Activated CD4-positive, alpha-beta T cell treated with anti-CD3 and anti-CD28 coated beads for 1 hour (primary cell): ENCODE measurements around the gene GPR162.
"Not testable (repeated sequence)": the region's sequence is repeated elsewhere in the genome, so short reads cannot be mapped to it uniquely, and the experiment has no call there.

Experiments used
- DNase-seq: peaks from one replicate; pipeline ENCODE4 v3.0.0-alpha.2; 2020

The GPR162 gene

GRCh38 chr12:6860116-6860515, 38.5 kb downstream of the GPR162 start:
- DNase-seq: no peak

- no peak for DNase-seq
These were observed 39.3 kb downstream of the GPR162 start for GRCh38 chr12:6860942-6861341.

DNA sequence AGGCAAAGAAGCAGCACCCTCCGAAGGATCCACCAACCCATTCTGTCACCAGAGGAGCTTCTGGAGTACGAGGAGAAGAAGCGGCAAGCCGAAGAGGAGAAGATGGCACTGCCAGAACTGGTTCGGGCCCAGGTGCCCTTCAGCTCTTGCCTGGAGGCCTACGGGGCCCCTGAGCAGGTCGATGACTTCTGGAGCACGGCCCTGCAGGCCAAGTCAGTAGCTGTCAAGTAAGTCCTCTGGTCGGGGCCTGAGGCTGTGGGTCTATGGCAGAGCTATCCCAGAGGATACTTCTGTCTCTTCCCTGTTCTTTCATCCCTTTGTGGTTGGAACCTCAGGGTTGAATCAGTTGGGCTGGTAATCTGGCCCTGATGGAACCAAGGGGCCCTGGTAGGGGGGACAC, 39.8 kb downstream of the GPR162 start:
- no peak for DNase-seq

GRCh38 chr12:6863033-6863432, 41.4 kb downstream of the GPR162 start:
- no peak for DNase-seq

DNA sequence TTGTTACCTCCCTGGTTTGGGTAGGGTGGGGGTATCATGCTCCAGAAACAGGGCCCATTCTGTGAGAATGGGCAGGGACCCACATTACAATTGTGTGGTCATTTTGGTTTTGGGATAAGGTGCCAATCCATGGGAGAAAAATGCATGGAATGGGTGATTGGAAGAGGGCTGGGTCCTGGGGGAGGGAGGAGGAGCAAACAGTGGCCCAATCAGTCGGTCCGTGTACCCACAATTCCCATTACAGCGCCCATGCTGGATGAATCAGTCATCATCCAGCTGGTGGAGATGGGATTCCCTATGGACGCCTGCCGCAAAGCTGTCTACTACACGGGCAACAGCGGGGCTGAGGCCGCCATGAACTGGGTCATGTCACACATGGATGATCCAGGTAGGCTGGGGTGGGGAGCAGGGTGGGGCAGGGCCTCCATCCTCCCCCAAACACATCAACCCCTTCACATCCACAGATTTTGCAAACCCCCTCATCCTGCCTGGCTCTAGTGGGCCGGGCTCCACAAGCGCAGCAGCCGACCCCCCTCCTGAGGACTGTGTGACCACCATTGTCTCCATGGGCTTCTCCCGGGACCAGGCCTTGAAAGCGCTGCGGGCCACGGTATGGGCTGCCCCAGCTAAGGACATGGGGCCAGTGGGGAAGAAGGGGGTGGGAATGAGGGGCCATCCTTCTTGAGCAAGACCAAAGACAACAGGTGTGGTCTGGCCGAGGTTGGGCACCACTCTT, 42.1 kb downstream of the GPR162 start:
- no peak for DNase-seq

DNA sequence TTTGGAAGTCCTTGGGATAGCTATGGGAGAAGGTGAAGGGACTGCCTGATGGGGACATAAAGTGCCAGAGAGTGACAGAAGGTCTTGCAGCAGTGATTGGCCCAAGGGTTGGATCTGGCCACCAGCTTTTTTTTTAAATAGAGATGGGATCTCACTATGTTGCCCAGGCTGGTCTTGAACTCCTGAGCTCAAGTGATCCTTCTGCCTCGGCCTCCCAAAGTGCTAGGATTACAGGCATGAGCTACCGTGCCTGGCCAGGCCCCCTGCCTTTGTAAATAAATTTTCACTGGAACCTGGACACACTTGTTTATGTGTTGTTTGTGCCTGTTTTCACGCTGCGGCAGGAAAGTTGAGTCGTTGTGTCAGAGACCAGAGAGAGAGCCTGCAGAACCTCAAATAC, 43.7 kb downstream of the GPR162 start:
- not testable (repeated sequence) for DNase-seq

GRCh38 chr12:6866163-6866919, 44.7 kb downstream of the GPR162 start:
- no peak for DNase-seq

- no peak for DNase-seq
These were observed 45.3 kb downstream of the GPR162 start for GRCh38 chr12:6866920-6867412.

- peak; percentile 72 for DNase-seq
These were observed 46.0 kb downstream of the GPR162 start, which contains the start of gene TPI1 for GRCh38 chr12:6867413-6868210. Gene TPI1, plus strand, starts transcription at chr12:6867531. Its CDS starts 36 bp downstream, at chr12:6867567.

GRCh38 chr12:6868211-6869048, 46.8 kb downstream of the GPR162 start:
- no peak for DNase-seq

DNA sequence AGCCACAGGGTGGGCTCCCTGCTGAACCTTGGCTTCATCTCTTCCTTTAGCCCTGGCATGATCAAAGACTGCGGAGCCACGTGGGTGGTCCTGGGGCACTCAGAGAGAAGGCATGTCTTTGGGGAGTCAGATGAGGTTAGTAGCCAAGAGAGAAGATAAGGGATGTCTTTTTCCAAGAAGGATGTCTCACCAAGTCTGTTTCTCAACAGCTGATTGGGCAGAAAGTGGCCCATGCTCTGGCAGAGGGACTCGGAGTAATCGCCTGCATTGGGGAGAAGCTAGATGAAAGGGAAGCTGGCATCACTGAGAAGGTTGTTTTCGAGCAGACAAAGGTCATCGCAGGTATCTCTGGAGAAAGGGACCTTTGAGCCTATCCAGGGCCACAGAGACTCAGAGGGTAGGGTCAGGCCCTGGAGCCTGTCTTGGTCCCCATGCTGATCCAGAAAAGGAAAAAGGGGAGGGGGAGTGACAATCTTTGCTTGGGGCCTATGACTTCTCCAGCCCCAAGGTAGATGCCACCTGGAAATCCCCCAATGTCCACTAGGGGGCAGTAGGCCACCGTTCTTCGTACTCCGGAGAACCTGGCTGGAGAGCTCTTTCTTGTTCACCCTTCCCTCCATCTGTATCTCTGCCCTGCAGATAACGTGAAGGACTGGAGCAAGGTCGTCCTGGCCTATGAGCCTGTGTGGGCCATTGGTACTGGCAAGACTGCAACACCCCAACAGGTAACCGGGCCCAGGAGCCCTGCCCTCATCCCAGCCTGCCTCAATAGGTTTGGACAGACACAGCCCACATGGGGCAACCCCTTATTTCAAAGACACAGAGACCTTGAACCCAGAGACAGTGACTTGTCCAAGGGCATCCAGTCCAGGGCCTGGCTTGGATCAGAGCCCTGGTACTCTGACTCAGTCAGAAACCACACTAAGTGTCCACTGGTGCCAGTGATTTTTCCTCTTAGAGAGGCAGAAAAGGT, 47.7 kb downstream of the GPR162 start:
- DNase-seq: peak; percentile 79

- not testable (repeated sequence) for DNase-seq
These were observed 48.7 kb downstream of the GPR162 start for GRCh38 chr12:6870304-6870703.

GRCh38 chr12:6871052-6871957, 49.7 kb downstream of the GPR162 start:
- no peak for DNase-seq

DNA sequence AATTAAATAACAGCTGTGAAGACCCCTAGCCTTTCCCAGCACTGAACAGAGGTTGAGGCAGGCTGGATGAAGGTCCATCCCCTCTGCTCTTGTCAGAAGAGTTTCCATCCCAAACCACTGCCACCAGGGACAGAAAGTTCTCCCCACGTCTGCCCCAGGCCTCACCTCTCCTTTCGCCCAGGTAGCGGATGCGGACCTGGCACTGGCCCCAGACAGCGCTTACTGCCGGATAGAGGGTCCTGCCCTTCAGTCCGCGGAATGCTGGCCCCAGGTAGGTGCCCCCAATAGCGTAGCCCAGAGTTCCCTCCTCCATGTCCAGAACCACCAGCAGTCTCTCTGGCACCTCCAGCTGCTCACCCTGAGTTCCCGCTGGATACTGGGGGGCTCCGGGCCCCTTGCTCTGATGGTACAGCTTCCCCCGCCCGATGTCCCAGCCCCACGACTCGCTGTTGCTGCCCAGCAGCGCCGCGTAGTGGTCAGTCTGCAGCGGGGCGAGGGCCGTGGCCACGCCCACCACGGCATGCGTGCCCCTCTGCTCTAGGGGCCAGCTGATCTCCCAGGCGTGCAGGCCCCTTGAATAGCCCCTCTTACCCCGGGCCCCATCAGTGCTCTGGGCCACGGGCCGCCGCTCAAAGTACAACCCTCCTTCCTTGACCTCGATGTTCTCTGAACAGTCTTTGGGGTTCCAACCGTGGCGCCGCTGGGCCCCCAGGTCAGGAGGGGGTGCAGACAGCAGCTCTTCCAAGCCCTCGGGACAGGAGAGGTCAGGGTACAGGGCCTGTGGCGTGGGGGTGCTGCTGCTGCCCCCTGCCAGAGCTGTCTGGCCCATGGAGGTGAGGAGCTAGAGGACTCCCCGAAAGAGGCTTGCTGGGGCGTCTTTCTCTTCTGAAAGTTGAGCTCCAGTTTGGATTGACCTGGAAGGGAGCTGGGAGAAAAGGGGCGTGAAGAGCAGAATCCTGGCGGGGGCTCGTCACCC, 50.7 kb downstream of the GPR162 start:
- peak; percentile 73 for DNase-seq

DNA sequence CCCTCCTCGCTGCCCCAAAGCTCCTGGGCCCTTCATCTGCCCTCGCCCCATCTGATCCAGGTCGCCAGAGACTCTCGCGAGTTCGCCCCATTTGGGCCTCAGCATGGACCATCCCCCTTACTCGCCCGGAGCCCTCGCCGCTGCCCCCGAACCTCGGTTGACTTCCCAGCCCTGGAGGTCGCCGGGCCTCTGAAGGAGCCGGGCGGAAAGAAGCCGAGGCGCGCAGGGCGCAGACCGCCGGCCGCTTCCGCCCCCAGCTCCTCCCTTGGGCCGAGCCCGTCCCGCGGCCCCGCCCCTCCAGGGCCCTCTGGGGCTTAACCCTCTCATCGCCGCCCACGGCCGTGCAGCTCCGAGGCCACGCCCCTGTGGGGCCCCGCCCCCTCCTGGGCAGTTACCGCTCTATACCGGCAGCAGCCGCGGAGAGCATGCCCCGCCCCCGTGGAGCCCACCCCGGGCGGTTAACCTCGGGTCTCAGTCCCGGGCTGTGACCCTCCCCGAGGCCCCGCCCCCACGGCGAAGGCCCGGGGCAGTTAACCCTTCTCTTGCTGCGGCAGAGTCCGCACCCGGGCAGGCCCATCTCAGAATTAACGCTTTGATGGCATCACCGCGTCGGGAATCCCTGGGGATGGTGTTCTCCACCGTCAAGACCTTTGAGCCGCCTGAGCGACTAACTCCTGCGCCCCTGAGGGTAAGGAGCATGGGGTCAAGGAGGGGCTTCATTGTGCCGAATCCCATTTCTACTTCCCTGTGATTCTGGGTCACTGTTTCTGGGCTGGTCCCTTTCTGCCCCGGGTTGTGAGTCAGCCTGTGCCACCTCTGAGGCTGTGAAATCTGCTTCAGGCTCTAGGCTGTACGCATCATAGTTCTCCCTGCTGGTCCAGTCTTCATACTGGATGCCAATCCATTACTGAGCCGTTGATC, 51.7 kb downstream of the GPR162 start, which contains the start of gene SPSB2:
SPSB2 (minus strand) TSS at position 210 of the 921 bp plus-strand sequence. CDS start 402 bp downstream, outside the sequence.
- DNase-seq: peak; percentile 97

GRCh38 chr12:6874015-6874368, 52.4 kb downstream of the GPR162 start:
- DNase-seq: not testable (repeated sequence)
